HuH-7.5 (cell line): ENCODE data around the gene SERTAD3.
A peak's percentile ranks its signal among the peaks of the same experiment; 100 is the strongest.
"Not testable (repeated sequence)": the region's sequence is repeated elsewhere in the genome, so short reads cannot be mapped to it uniquely, and the experiment has no call there.

Experiments
- DNase-seq: peaks from one replicate; pipeline ENCODE4 v3.0.0; 2011; ENCODE audit warnings: low spot score

SERTAD3 gene

DNA sequence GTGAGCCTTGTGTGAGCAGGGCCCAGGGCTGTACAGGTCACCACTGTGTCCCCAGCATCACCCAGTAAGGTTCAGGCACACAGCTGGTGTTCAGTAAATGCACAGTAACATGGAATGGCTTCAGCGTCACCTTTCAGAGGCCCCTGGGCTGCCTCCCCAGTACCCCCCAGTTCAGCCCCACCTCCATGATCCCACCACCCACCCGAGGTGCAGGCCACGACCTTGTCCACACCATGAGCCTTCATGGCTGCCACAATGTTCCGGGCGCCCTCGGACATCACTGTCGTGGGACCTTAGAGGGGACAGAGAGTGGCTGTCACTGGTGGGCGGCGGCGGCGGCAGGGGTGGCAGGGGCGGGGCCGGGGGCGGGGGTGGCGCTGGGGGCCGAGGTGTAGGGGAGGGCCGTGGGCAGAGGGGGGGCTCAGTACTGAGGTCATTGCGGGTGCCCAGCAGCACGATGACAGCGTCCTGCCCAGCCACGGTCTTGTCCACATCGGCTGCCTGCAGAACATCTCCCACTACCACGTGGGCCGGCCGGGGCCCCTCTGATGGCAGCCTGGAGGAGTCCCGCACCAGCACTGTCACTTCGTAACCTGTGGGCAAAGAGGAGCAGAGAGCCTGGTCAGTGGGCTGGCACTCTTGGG is 13.9 kb upstream of the SERTAD3 start:
- DNase-seq: no peak

DNA sequence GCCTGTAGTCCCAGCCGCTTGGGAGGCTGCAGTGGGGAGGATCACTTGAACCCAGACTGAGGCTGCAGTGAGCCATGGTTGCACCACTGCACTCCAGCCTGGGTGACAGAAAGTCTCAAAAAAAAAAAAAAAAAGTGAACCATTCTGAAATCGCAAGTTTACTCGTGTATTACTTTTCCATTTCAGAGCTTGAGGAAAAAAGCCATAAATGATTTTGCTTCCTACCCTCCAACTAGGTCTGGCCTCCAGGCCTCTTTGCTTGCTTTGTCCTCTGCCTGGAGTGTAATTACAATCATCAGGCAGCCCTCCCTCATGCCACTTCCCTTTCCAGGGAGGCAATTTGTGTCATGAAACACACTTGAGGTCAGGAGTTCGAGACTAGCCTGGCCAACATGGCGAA is 12.9 kb upstream of the SERTAD3 start:
- DNase-seq: no peak

- not testable (repeated sequence) for DNase-seq
Observed at GRCh38 chr19:40453943-40454342, 9.8 kb upstream of the SERTAD3 start.

GRCh38 chr19:40453151-40453735 is 9.1 kb upstream of the SERTAD3 start:
- no peak for DNase-seq

- no peak for DNase-seq
Observed at GRCh38 chr19:40452016-40452415, 7.9 kb upstream of the SERTAD3 start.

GRCh38 chr19:40450664-40451063 is 6.5 kb upstream of the SERTAD3 start:
- no peak for DNase-seq

DNA sequence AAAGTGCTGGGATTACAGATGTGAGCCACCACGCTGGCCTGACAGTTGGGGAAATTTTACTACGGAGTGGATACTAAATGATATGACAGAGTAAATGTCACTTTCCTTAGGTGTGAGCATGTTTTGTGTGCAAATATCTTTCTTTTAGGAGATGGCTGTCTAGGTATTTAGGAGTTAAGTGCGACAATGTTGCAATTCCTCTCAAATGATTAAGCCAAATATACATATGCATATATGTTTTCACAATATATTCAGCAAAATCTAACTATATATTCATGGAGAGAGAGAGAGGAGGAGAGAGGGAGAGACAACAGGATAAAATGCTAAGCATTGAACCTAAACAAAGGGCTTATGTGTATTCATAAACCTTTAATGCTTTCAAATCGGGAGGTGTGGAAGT is 5.4 kb upstream of the SERTAD3 start:
- no peak for DNase-seq

DNA sequence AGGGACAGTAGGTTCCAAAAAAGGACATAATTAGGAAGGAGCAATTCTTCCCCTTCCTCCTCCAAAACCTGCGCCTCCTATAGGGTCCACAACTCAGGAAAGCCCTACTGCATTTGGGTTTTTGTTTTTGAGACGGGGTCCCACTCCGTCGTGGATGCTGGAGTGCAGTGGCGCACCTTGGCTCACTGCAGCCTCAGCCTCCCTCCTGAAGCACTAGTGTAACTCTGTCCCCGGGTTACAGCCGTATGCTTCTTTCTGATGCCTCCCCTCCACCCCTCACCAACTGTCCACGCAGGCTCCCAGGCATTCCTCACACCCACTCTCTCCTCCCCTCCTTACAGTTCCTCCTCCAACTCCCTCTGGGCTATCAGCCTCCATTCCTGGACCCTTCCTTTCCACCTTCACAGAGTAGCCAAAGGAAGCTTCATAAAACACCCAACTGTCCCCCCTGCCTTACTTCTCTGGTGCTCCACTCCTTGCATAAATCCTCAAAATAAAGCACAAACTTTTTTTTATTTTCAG is 2.2 kb upstream of the SERTAD3 start:
- no peak for DNase-seq

- DNase-seq: no peak
Observed at GRCh38 chr19:40445780-40446262, 1.7 kb upstream of the SERTAD3 start.

DNA sequence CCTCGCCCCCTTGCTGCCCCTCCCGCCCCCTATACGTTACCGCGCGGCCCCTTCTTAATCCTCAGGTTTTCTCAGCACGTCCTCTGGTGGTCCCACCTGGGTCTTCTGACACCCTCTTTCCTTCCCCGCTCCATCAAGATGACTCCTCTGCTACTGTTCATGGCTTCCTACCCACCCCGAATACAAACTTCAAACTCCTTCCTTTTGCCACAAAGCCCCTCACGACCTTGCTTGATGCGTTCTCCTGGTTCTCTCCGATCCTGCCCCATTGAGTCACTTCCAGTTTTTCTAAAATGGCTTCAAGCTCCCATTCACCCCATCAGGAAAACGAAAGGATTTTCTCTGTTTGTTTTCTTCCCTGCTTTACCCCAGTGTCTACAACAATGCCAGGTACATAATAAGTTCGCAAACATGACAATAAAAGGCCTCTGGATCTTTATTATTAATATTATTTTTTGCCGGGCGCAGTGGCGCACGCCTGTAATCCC is 734 bp upstream of the SERTAD3 start:
- DNase-seq: no peak

GRCh38 chr19:40443131-40443999 is 770 bp downstream of the SERTAD3 start:
- DNase-seq: peak; percentile 99

DNA sequence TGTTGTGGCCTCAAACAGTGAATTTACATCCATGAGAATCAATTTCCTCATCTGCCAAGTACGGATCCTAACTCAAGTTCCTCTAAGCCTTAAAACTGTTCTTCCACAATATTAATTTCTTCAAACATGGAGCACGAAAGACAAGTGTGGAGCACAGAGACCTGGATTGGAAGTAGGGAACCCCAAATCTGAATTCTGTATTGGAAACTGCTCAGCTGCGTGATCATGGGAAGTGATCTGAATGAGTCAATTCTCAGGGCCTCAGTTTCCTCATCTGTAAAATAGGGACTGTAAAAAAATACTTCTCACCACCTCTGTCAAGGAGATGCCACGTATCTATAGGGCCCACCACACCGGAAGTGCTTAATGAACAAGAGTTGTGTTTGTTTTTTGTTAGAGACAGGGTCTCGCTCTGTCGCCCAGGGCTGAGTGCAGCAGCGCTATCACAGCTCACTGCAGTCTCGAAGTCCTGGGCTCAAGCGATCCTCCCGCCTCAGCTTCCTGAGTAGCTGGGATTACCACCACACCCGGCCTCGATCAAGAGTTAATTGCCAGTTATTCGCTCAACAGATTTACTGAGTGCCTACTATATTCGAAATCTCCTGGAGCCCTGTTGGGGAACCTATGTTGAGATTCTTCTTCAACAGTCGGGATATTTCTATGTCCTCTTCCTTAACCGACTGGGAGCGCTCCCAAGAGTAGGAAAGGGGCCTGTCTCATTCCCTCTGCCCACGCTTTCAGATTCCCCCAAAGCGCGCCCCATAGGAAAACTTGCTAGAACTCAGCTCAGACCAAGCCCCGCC is 1.6 kb downstream of the SERTAD3 start:
- no peak for DNase-seq

DNA sequence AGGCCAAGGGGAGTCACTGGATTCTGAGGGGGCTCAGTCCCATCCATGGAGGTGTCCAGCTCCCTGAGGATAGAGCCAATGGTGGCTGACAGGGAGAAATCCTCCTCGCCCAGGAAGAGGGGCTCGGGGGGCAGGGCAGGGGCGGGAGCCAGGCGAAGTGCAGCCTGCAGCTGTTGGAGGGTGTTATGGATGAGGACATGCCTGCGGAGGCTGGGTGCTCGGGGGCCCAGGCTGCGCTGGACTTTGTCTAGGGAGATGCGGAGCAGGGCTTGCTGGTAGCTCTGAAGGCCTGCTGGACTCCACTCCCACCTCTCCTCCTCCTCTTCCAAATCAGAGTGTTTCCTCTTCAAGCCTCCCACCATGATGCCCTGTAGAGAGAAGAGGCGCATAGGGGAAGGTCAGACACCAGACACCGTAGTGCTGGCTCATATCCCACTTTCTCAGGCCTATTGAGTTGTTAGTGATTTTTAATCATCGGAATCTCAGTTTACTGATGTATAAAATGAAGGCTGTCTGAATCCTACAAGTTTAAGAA is 2.3 kb downstream of the SERTAD3 start:
- no peak for DNase-seq

- DNase-seq: no peak
Observed at GRCh38 chr19:40438284-40438683, 5.9 kb downstream of the SERTAD3 start.

- DNase-seq: peak; percentile 79
Observed at GRCh38 chr19:40433391-40434216, 10.5 kb downstream of the SERTAD3 start.

DNA sequence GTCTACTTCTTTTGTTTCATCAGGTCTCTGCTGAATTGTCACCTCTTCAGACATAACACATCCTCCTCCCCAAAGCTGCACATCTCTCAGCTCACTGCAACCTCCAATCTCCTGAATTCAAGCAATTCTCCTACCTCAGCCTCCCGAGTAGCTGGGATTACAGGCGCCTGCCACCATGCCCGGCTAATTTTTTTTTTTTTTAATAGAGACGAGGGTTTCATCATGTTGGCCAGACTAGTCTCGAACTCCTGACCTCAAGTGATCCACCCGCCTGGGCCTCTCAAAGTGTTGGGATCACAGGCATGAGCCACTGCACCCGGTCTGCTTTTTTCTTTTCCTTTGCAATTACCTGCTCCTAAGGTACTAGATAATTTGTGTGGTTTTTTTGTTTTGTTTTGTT is 11.4 kb downstream of the SERTAD3 start:
- DNase-seq: not testable (repeated sequence)

DNA sequence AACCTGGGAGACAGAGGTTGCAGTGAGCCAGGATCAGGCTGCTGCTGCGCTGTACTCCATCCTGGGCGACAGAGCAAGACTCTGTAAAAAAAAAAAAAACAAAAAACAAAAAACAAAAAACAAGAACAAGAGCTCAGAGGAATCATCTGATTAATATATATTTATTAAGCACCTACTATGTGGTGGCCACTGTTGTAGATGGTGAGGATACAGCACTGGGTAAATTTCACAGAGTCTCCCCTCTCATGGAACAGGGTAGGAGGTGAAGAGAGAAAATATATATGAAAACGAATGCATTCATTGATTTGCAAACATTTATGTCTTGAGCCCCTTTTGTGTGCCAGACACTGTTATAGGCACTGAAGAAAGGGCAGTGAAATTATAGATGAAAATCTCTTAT is 12.4 kb downstream of the SERTAD3 start:
- no peak for DNase-seq

- DNase-seq: not testable (repeated sequence)
Observed at GRCh38 chr19:40430242-40430641, 13.9 kb downstream of the SERTAD3 start.

- DNase-seq: not testable (repeated sequence)
Observed at GRCh38 chr19:40428197-40428596, 15.9 kb downstream of the SERTAD3 start.

- peak; percentile 98 for DNase-seq
Observed at GRCh38 chr19:40425450-40426287, 18.5 kb downstream of the SERTAD3 start, which contains the start of gene SERTAD1. Gene SERTAD1, minus strand, starts transcription at chr19:40425992. Its CDS starts 2,446 bp downstream, at chr19:40423546.
